ENCODE data around the gene AGPAT4. TPM values are rescaled to one million over a fixed set of nuclear protein-coding genes. Genes with fewer than 3 reads are reported as not detected.

Gene AGPAT4
- total and polyA plus RNA-seq, 4 donors: 3.7 to 32.8 (median 9.7) TPM

DNA sequence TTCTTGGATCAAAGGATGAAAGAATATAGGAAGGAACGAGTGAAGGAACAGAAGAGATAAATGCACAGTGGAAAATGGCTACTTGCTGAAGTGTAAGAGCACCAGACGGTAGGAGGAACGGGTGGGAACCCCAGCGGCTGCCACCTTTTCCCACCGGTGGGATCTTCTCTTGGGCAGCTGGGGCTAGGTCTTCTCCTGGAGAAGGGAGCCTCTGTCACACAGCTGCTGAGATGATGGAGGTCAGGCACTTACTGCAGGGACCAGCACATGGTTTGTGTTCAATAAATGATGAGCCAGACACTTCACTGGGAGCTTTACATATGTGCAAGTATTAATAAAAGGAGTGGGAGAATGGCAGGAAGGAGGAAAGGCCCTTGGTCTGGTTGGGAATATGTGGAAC lies 123.7 kb downstream of the AGPAT4 start:
- H3K27me3 ChIP-seq (ENCODE audit: control insufficient read depth in 3 of 3, insufficient read depth in 3 of 3, low read length in 2 of 3): no peaks in the 10 kb centered on the region
- no peak overlapping the region for H3K9ac ChIP-seq (ENCODE audit: insufficient read depth in 1 of 2, low read length in 2 of 2)
- H3K4me1 ChIP-seq (ENCODE audit: control insufficient read depth in 5 of 5, insufficient read depth in 5 of 5, low read length in 5 of 5): no peaks in the 10 kb centered on the region
- no peak for ATAC-seq (ENCODE audit: insufficient read depth, low FRiP score)
- TF ChIP-seq, protein P1, sequence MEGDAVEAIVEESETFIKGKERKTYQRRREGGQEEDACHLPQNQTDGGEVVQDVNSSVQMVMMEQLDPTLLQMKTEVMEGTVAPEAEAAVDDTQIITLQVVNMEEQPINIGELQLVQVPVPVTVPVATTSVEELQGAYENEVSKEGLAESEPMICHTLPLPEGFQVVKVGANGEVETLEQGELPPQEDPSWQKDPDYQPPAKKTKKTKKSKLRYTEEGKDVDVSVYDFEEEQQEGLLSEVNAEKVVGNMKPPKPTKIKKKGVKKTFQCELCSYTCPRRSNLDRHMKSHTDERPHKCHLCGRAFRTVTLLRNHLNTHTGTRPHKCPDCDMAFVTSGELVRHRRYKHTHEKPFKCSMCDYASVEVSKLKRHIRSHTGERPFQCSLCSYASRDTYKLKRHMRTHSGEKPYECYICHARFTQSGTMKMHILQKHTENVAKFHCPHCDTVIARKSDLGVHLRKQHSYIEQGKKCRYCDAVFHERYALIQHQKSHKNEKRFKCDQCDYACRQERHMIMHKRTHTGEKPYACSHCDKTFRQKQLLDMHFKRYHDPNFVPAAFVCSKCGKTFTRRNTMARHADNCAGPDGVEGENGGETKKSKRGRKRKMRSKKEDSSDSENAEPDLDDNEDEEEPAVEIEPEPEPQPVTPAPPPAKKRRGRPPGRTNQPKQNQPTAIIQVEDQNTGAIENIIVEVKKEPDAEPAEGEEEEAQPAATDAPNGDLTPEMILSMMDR (IDR thresholded peaks at IDR 0.05; ENCODE audit: control extremely low read depth, extremely low read depth): no peak
- WGBS, 2 donors: 94 to 96% methylated on average over 5 of the region's 5 CpGs
- H3K36me3 ChIP-seq (ENCODE audit: control insufficient read depth in 4 of 4, insufficient read depth in 4 of 4, low read length in 4 of 4): peaks cover 0 to 24% (median 6%) of the 10 kb centered on the region in 4 donors
- no peak overlapping the region for H3K27ac ChIP-seq (ENCODE audit: low read depth in 1 of 2, low read length in 1 of 2)
- no peak overlapping the region for H3K4me3 ChIP-seq
- H3K9me3 ChIP-seq (ENCODE audit: control insufficient read depth in 4 of 4, insufficient read depth in 3 of 4, low read length in 3 of 4): no peaks in the 10 kb centered on the region
- no peak for DNase-seq

DNA sequence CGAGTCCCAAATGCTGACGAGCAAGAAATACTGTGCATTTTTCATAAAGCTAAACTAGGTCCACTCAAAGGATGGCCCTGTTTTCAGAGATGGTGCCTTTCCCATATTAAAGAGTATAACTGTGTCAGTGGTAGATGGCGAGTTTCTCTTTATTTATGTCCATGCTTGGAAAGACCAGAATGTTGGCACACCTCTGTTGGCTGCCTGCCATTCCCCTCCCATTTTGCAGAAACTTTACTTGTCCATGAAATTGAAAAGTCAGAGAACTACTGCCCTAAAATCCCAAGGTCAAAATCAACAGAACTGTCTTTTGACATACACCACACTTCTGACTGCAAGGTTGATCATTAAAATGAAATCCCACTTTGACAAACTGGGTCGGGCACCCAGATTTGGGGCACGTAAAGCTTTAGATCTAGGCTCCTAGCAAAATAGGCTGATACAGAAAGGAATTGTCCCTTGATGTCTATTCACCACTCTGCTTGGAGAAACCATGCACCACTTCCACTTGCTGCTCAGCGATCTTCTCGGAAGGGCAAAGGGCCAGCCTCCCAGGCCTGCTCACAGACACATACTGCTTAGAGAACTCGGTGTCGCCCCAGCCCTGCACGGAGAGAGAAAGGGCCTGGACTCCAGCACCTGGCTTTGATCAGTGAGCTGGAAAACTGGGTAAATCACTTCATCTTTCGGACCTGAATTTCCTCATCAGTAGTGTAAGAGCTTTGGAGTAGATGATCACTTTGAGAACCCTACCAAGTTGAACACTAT lies 130.0 kb downstream of the AGPAT4 start:
- 90 to 96% methylated on average over 11 of the region's 11 CpGs for WGBS, 2 donors
- Histone ChIP-seq H3K4me3 (no peak overlapping the region), H3K27me3 (ENCODE audit: control insufficient read depth in 3 of 3, insufficient read depth in 3 of 3, low read length in 2 of 3) (no peaks in the 10 kb centered on the region), H3K4me1 (ENCODE audit: control insufficient read depth in 5 of 5, insufficient read depth in 5 of 5, low read length in 5 of 5) (no peaks in the 10 kb centered on the region), H3K9me3 (ENCODE audit: control insufficient read depth in 4 of 4, insufficient read depth in 3 of 4, low read length in 3 of 4) (no peaks in the 10 kb centered on the region), H3K9ac (ENCODE audit: insufficient read depth in 1 of 2, low read length in 2 of 2) (no peak overlapping the region), H3K36me3 (ENCODE audit: control insufficient read depth in 4 of 4, insufficient read depth in 4 of 4, low read length in 4 of 4) (peaks cover 0 to 6% (median 0%) of the 10 kb centered on the region in 4 donors), H3K27ac (ENCODE audit: low read depth in 1 of 2, low read length in 1 of 2) (no peak overlapping the region)
- TF ChIP-seq, protein P1 (IDR thresholded peaks at IDR 0.05; ENCODE audit: control extremely low read depth, extremely low read depth): no peak
- DNase-seq: no peak
- ATAC-seq (ENCODE audit: insufficient read depth, low FRiP score): no peak

DNA sequence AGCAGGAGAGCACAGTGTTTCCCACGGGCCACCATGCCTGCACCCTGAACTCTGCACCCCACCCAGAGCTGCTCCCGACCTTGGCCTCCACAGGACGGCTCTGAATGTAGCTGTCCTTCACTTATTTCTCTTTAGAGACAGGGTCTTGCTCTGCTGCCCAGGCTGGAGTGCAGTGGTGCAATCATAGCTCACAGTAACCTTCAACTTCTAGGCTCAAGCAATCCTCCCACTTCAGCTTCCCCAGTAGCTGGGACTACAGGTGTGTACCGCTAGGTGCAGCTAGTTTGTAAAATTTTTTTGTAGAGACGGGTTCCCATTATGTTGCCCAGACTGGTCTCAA lies 130.9 kb downstream of the AGPAT4 start:
- Histone ChIP-seq H3K36me3 (ENCODE audit: control insufficient read depth in 4 of 4, insufficient read depth in 4 of 4, low read length in 4 of 4) (peaks cover 0 to 8% (median 0%) of the 10 kb centered on the region in 4 donors), H3K4me1 (ENCODE audit: control insufficient read depth in 5 of 5, insufficient read depth in 5 of 5, low read length in 5 of 5) (no peaks in the 10 kb centered on the region), H3K9ac (ENCODE audit: insufficient read depth in 1 of 2, low read length in 2 of 2) (no peak overlapping the region), H3K27me3 (ENCODE audit: control insufficient read depth in 3 of 3, insufficient read depth in 3 of 3, low read length in 2 of 3) (no peaks in the 10 kb centered on the region), H3K9me3 (ENCODE audit: control insufficient read depth in 4 of 4, insufficient read depth in 3 of 4, low read length in 3 of 4) (no peaks in the 10 kb centered on the region), H3K27ac (ENCODE audit: low read depth in 1 of 2, low read length in 1 of 2) (no peak overlapping the region), H3K4me3 (no peak overlapping the region)
- DNase-seq (no peak), ATAC-seq (ENCODE audit: insufficient read depth, low FRiP score) (no peak)
- TF ChIP-seq, protein P1 (IDR thresholded peaks at IDR 0.05; ENCODE audit: control extremely low read depth, extremely low read depth): no peak
- 96 to 97% methylated on average over 5 of the region's 5 CpGs for WGBS, 2 donors

All from lung (tissue), 12 donors.